ENCODE results near the gene ITGB7. TPM values are rescaled to one million over a fixed set of nuclear protein-coding genes. Genes with fewer than 3 reads are reported as not detected.

Gene ITGB7
- polyA plus RNA-seq, 1 donor (not counting 4 experiments of a cell fraction or from before 2014, with no cell fraction given): 0.83 TPM

DNA sequence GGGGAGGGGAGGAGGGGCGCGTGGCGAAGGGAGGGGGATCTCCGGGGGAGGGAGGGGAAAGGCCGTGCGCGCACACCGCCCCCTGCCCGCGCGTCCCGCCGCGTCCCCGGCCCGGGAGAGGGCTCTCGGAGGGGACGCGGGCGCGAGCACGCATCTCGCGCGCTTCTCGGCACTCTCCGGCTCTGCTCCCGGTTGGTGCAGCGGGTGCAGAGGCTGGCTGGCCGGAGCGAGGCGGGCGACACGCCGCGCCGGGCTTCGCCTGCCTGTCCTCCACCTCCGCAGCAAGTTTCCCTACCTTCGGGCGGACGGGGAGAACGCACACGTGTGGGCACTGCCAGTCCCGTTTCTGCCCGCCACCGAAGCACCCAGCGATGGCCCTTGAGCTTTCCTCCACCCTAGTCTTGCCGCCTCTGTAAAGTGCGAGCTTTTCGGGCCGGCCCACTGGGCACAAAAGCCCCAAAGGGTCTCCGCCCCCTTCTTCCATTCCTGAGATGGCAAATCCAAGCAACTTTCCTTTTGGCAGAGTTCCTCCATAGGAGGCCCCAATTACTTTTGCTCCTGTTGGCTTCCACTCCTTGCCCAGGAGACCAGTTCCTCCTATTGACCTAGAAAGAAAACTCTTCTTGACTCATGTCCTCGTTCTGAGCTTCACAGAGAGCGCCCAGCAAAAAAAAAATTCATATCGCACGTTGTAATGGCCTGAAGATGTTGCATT, 26.0 kb downstream of the ITGB7 start:
- Histone ChIP-seq H3K4me1 (ENCODE audit: control insufficient read depth, extremely low read depth, insufficient read depth, low read length) (peaks cover 20% of the 10 kb centered on the region), H3K27ac (ENCODE audit: control insufficient read depth, insufficient read depth, low read length) (peak overlapping the region; percentile 93), H3K79me2 (ENCODE audit: control insufficient read depth, insufficient read depth, low read length) (peaks cover 14% of the 10 kb centered on the region), H3K36me3 (ENCODE audit: control insufficient read depth in 2 of 2, extremely low read depth in 1 of 2, insufficient read depth in 2 of 2, low read length in 2 of 2) (peaks cover 17 to 26% of the 10 kb centered on the region in 2 experiments), H3K4me2 (ENCODE audit: control insufficient read depth, extremely low read depth, insufficient read depth, low read depth, low read length) (peak overlapping the region; percentile 83), H2AFZ (ENCODE audit: control insufficient read depth, low read length) (peak overlapping the region; percentile 83), H3K4me3 (ENCODE audit: control insufficient read depth in 2 of 3, extremely low read depth in 1 of 3, insufficient read depth in 2 of 3, low read depth in 1 of 3, low read length in 3 of 3) (peak overlapping the region; percentile 72 to 89 (median 82)), H3K9me3 (ENCODE audit: control insufficient read depth, low read depth, low read length) (no peaks in the 10 kb centered on the region), H3K9me1 (ENCODE audit: control insufficient read depth, extremely low read depth, insufficient read depth, low read length) (no peaks in the 10 kb centered on the region), H3K27me3 (ENCODE audit: control insufficient read depth, extremely low read depth, insufficient read depth, low read length) (no peaks in the 10 kb centered on the region), H4K20me1 (ENCODE audit: control insufficient read depth, extremely low read depth, insufficient read depth, low read length) (no peaks in the 10 kb centered on the region), H3K9ac (ENCODE audit: control insufficient read depth, extremely low read depth, insufficient read depth, low read length) (peak overlapping the region; percentile 94)
- DNase-seq (ENCODE audit: low read depth, low spot score): no peak
- dilution Hi-C loops (cut with MboI; ENCODE audit: extremely low pct_ligation_motif_present, low sequenced_read_pairs): no loop called here
- TF ChIP-seq EZH2 (IDR thresholded peaks at IDR 0.05; ENCODE audit: low read length): no peak
- TF ChIP-seq, protein P1, sequence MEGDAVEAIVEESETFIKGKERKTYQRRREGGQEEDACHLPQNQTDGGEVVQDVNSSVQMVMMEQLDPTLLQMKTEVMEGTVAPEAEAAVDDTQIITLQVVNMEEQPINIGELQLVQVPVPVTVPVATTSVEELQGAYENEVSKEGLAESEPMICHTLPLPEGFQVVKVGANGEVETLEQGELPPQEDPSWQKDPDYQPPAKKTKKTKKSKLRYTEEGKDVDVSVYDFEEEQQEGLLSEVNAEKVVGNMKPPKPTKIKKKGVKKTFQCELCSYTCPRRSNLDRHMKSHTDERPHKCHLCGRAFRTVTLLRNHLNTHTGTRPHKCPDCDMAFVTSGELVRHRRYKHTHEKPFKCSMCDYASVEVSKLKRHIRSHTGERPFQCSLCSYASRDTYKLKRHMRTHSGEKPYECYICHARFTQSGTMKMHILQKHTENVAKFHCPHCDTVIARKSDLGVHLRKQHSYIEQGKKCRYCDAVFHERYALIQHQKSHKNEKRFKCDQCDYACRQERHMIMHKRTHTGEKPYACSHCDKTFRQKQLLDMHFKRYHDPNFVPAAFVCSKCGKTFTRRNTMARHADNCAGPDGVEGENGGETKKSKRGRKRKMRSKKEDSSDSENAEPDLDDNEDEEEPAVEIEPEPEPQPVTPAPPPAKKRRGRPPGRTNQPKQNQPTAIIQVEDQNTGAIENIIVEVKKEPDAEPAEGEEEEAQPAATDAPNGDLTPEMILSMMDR (optimal IDR thresholded peaks at IDR 0.05 in 1 of 3, IDR thresholded peaks at IDR 0.05 in 1 of 3, conservative IDR thresholded peaks at IDR 0.05 in 1 of 3; ENCODE audit: extremely low read depth in 1 of 3, insufficient read depth in 2 of 3, low read length in 3 of 3): no peak
- no peak for FAIRE-seq

DNA sequence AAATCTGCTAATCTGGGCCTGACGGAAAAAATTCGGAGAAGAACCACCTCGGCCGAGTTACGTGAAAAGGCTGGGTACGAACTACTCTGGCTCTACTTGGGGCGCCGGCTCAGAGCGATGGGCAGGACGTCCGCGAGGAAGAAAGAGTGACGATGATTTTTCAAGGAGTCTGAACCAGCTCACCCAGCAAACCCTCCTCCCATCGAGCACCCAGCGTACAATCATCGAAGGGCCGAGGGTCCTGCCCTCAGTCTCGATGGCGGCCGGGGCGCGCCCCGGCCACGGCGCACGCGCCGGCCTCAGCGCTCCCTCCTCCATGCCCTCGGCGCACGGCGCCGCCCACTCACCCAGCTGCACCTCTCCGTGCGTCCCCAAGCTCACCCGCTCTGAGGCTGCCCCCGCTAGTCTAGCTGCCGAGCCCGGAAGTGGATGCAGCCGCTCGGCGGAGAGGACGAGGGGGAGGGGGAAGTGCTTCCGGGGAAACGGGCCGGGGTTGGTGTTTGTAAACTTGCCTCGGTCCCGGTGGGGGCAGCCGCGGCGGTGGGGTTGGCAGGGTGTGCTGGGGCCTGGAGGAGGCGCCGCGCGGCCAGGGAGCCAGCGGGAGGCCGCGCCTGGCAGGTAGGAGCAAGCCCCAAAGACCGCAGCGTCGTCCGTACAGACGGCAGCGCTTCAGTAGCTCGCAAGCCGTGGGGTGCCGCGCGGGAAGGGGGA, 26.7 kb downstream of the ITGB7 start, which contains the start of the genes CSAD and ZNF740:
CSAD (minus strand) TSS at position 706 of the 711 bp plus-strand sequence. CDS start 7,455 bp downstream, outside the sequence.
ZNF740 (plus strand) TSS at position 503 of the 711 bp plus-strand sequence. CDS start 1,262 bp downstream, outside the sequence.
- FAIRE-seq: no peak
- Histone ChIP-seq H3K9ac (ENCODE audit: control insufficient read depth, extremely low read depth, insufficient read depth, low read length) (peak within 1 kb of the TSS; percentile 94), H3K9me1 (ENCODE audit: control insufficient read depth, extremely low read depth, insufficient read depth, low read length) (no peaks in the 10 kb centered on the region), H3K9me3 (ENCODE audit: control insufficient read depth, low read depth, low read length) (no peaks in the 10 kb centered on the region), H3K4me1 (ENCODE audit: control insufficient read depth, extremely low read depth, insufficient read depth, low read length) (peaks cover 20% of the 10 kb centered on the region), H4K20me1 (ENCODE audit: control insufficient read depth, extremely low read depth, insufficient read depth, low read length) (no peaks in the 10 kb centered on the region), H3K36me3 (ENCODE audit: control insufficient read depth in 2 of 2, extremely low read depth in 1 of 2, insufficient read depth in 2 of 2, low read length in 2 of 2) (peaks cover 11 to 21% of the 10 kb centered on the region in 2 experiments), H2AFZ (ENCODE audit: control insufficient read depth, low read length) (peak within 1 kb of the TSS; percentile 97), H3K4me3 (ENCODE audit: control insufficient read depth in 2 of 3, extremely low read depth in 1 of 3, insufficient read depth in 2 of 3, low read depth in 1 of 3, low read length in 3 of 3) (peak within 1 kb of the TSS; percentile 72 to 89 (median 82)), H3K27me3 (ENCODE audit: control insufficient read depth, extremely low read depth, insufficient read depth, low read length) (no peaks in the 10 kb centered on the region), H3K27ac (ENCODE audit: control insufficient read depth, insufficient read depth, low read length) (peak within 1 kb of the TSS; percentile 93), H3K79me2 (ENCODE audit: control insufficient read depth, insufficient read depth, low read length) (peaks cover 14% of the 10 kb centered on the region), H3K4me2 (ENCODE audit: control insufficient read depth, extremely low read depth, insufficient read depth, low read depth, low read length) (peak within 1 kb of the TSS; percentile 96)
- TF ChIP-seq, protein P1 (optimal IDR thresholded peaks at IDR 0.05 in 1 of 3, IDR thresholded peaks at IDR 0.05 in 1 of 3, conservative IDR thresholded peaks at IDR 0.05 in 1 of 3; ENCODE audit: extremely low read depth in 1 of 3, insufficient read depth in 2 of 3, low read length in 3 of 3): no peak
- TF ChIP-seq EZH2 (IDR thresholded peaks at IDR 0.05; ENCODE audit: low read length): no peak
- dilution Hi-C loops (cut with MboI; ENCODE audit: extremely low pct_ligation_motif_present, low sequenced_read_pairs): no loop called here
- DNase-seq (ENCODE audit: low read depth, low spot score): peak; percentile 71

All from keratinocyte (primary cell).